ENCODE measurements around the gene ZSCAN5B. TPM values are rescaled to one million over a fixed set of nuclear protein-coding genes. Genes with fewer than 3 reads are reported as not detected.
"Not testable (repeated sequence)": the region's sequence is repeated elsewhere in the genome, so short reads cannot be mapped to it uniquely, and the experiment has no call there.

ZSCAN5B gene
- total and polyA plus RNA-seq, 2 of the 8 experiments (the other 6 are each of a cell fraction or from before 2014, with no cell fraction given) = not detected

- TF ChIP-seq, protein P1, sequence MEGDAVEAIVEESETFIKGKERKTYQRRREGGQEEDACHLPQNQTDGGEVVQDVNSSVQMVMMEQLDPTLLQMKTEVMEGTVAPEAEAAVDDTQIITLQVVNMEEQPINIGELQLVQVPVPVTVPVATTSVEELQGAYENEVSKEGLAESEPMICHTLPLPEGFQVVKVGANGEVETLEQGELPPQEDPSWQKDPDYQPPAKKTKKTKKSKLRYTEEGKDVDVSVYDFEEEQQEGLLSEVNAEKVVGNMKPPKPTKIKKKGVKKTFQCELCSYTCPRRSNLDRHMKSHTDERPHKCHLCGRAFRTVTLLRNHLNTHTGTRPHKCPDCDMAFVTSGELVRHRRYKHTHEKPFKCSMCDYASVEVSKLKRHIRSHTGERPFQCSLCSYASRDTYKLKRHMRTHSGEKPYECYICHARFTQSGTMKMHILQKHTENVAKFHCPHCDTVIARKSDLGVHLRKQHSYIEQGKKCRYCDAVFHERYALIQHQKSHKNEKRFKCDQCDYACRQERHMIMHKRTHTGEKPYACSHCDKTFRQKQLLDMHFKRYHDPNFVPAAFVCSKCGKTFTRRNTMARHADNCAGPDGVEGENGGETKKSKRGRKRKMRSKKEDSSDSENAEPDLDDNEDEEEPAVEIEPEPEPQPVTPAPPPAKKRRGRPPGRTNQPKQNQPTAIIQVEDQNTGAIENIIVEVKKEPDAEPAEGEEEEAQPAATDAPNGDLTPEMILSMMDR (IDR thresholded peaks at IDR 0.05; ENCODE audit: control extremely low read depth in 1 of 3, insufficient read depth in 1 of 3, low read depth in 1 of 3, low read length in 3 of 3) = no peak
- TF ChIP-seq SP4 (IDR thresholded peaks at IDR 0.05; ENCODE audit: low read length) (no peak), CBX5 (IDR thresholded peaks at IDR 0.05; ENCODE audit: low read depth, low read length) (no peak), RAD21 (IDR thresholded peaks at IDR 0.05 in 1 of 2, conservative IDR thresholded peaks at IDR 0.05 in 1 of 2; ENCODE audit: low read depth in 2 of 2, low read length in 2 of 2) (no peak), CEBPB (IDR thresholded peaks at IDR 0.05; ENCODE audit: low read depth, low read length) (no peak), RNF2 (IDR thresholded peaks at IDR 0.05; ENCODE audit: borderline replicate concordance, low read depth, low read length, missing control alignments, poor library complexity, severe bottlenecking) (no peak), KDM4A (IDR thresholded peaks at IDR 0.05; ENCODE audit: low read depth, low read length, severe bottlenecking) (no peak)
Measured at GRCh38 chr19:56149656-56150038, 47.9 kb downstream of the ZSCAN5B start (continued).

DNA sequence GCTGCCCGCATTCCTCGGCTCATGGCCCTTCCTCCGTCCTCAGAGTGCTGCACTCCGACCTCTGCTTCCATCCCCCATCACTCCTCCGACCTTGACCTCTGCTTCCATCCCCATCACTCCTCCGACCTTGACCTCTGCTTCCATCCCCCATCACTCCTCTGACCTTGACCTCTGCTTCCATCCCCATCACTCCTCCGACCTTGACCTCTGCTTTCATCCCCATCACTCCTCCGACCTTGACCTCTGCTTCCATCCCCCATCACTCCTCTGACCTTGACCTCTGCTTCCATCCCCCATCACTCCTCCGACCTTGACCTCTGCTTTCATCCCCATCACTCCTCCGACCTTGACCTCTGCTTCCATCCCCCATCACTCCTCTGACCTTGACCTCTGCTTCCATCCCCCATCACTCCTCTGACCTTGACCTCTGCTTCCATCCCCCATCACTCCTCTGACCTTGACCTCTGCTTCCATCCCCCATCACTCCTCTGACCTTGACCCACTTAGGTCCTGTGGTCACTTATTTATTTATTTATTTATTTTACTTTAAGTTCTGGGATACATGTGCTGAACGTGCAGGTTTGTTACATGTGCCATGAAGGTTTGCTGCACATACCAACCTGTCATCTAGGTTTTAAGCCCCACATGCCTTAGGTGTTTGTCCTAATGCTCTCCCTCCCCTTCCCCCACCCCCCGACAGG lies 48.5 kb downstream of the ZSCAN5B start:
- H3K4ac ChIP-seq (replicated peaks; ENCODE audit: insufficient read length, low read depth, low read length); H3K4me2 ChIP-seq (ENCODE audit: insufficient read depth in 1 of 2, low read depth in 2 of 2, low read length in 2 of 2); H2BK12ac ChIP-seq (ENCODE audit: low read depth, low read length); POLR2A ChIA-PET (ENCODE audit: partially characterized antibody); H2BK5ac ChIP-seq (ENCODE audit: low read depth, low read length); H2AK5ac ChIP-seq (ENCODE audit: low read depth, low read length); H4K91ac ChIP-seq (replicated peaks; ENCODE audit: insufficient read length, low read length); H3K18ac ChIP-seq (ENCODE audit: extremely low read depth, low read length); H4K8ac ChIP-seq (ENCODE audit: extremely low read depth, insufficient read depth, low read length); H2BK120ac ChIP-seq (replicated peaks; ENCODE audit: low read depth, low read length); DNase-seq (ENCODE audit: low read depth in 1 of 2, low spot score in 2 of 2); H3K23ac ChIP-seq (ENCODE audit: insufficient read length); H2BK20ac ChIP-seq (ENCODE audit: low read length); H3K14ac ChIP-seq (ENCODE audit: insufficient read length); H2AFZ ChIP-seq (ENCODE audit: low read length); H3K56ac ChIP-seq (replicated peaks; ENCODE audit: insufficient read length, low read depth, low read length); H3K27ac ChIP-seq (ENCODE audit: low read depth, low read length); H3K4me3 ChIP-seq (ENCODE audit: extremely low read depth in 1 of 4, insufficient read depth in 2 of 4, low read depth in 3 of 4, low read length in 4 of 4); H3K9ac ChIP-seq (replicated peaks in 1 of 4; ENCODE audit: extremely low read depth in 1 of 4, low read depth in 3 of 4, low read length in 3 of 4); H2BK15ac ChIP-seq (ENCODE audit: low read length); H3K27me3 ChIP-seq (replicated peaks in 1 of 4; ENCODE audit: control insufficient read depth in 3 of 4, extremely low read depth in 1 of 4, insufficient read depth in 3 of 4, low read length in 3 of 4); H3K79me1 ChIP-seq (ENCODE audit: low read depth, low read length); H3K9me3 ChIP-seq (ENCODE audit: insufficient read depth in 2 of 2, low read depth in 1 of 2, low read length in 1 of 2); H3K23me2 ChIP-seq (ENCODE audit: low read depth, low read length); H4K5ac ChIP-seq (ENCODE audit: insufficient read length, low read depth, low read length); FAIRE-seq: not testable (repeated sequence)
- Histone ChIP-seq H3K36me3 (ENCODE audit: control insufficient read depth in 2 of 4, insufficient read depth in 4 of 4, low read length in 3 of 4) (peaks cover 0 to 22% (median 8%) of the 10 kb centered on the region in 4 experiments; a peak in 5 of 8 replicates), H4K20me1 (replicated peaks in 1 of 2; ENCODE audit: control insufficient read depth in 1 of 2, insufficient read depth in 2 of 2, low read length in 2 of 2) (peaks cover 3 to 17% of the 10 kb centered on the region in 2 experiments), H3K79me2 (ENCODE audit: control insufficient read depth in 1 of 2, insufficient read depth in 2 of 2, low read length in 2 of 2) (peaks cover 0 to 18% of the 10 kb centered on the region in 2 experiments; a peak in 2 of 4 replicates), H3K4me1 (replicated peaks in 1 of 4; ENCODE audit: control insufficient read depth in 3 of 4, insufficient read depth in 4 of 4, low read length in 3 of 4) (peaks cover 5 to 10% (median 7%) of the 10 kb centered on the region in 4 experiments; a peak in 6 of 7 replicates)
- WGBS, 2 experiments (ENCODE audit: extremely low coverage in 1 of 2, insufficient coverage in 1 of 2, insufficient read length in 1 of 2, insufficient replicate concordance in 2 of 2, low coverage in 1 of 2, low lambda C conversion rate in 2 of 2, missing lambda C conversion rate in 1 of 2) = 94% methylated on average over 10 of the region's 12 CpGs; no CpG with 5 or more reads in 1 of the 2 experiments
- CTCF ChIA-PET (ENCODE audit: partially characterized antibody) = interaction anchor here (1.1 kb wide), 1 partner anchor 68 kb away, joined by 3 read pairs; no protein-coding TSS in a partner anchor

All from H1 (cell line).